ENCODE data around the gene NODAL. TPM values are rescaled to one million over a fixed set of nuclear protein-coding genes. Genes with fewer than 3 reads are reported as not detected.
A peak's percentile ranks its signal among the peaks of the same experiment; 100 is the strongest.

Gene NODAL
- total RNA-seq, 1 experiment from 2014 or later, result not detected

DNA sequence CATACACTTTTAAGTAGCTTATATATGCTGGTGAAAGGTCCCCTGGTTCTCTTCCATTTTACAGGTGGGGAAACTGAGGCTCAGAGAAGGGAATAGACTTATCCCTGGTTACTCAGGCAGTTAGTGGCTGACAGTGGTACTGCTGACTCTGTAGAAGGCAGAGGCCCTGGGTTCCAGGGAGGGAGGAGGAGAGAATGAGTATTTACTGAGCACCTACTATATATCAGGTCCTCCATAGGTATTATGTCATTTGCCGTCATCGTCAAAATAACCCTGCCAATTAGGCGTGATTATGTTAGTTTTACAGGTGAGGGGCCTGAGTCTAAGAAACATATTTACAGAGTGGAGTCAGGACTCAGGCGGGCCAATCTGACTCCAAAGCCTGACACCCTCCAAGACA lies 23.8 kb upstream of the NODAL start:
- DNase-seq (ENCODE audit: low read depth), result no peak

DNA sequence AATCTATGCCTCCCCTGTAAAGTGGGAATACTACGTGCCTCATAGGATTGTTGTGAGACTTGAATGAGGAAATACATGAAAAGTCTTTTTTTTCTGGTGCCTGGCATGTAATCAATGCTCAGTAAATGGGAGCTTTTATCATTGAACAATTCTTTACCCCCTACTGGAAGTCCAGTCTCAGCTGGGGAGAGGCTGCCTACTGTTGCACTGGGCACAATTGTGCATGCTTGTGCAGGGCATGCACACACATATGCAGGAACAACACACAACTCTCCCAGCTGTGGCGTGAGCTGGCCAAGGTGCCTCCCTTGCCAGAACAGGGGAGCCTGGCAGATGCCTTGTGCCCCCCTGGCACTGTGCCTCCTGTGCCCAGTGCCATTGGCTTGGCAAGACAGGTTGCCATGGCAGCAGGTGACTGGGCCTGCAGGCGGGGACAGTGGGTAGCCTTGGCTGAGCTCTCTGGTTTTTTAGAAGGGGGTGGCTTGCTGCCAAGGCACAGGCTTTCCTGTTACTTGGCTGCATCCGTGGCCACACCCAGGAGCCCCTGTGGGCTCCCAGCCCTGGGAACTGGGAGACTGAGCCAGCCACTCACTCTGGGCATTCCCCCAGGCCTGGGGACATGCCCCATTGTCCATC lies 21.0 kb upstream of the NODAL start:
- peak; percentile 37 for DNase-seq (ENCODE audit: low read depth)

DNA sequence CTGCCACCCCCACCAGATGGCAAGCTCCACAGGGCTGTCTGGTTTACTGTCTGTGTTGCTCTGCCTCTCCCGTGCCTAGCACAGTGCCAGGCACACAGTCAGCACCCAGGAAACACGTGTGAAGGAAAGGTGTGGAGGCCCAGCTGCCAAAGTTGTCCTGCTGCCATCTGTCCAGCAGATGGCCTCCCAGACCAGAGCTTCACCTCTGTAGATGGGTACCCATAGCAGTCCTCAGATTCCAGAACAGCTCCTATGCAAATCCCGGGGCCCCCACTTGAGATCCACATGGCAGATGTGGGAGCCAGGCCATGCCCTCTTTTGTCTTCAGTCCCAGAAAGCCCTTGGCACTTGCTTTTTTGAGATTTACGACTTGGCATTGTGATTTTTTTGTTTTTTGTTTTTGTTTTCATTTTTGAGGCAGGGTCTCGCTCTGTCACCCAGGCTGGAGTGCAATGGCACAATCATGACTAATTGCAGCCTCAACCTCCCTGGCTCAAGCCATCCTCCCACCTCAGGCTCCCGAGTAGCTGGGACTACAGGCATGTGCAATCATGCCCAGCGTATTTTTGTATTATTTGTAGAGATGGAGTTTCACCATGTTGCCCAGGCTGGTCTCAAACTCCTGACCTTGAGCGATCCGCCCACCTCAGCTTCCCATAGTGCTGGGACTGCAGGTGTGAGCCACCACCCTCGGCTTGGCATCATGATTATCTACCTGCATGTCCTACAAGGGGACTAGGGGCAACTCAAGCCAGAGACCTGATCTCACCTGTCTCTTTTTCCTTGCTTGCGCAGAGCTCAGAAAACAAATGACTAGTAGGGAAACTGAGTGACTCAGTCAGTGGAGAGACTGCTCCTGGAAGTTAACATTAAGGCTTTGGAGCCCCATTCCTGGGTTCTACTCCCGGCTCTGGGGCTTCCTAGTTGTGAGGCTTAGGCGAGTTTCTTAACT lies 20.2 kb upstream of the NODAL start:
- peak; percentile 38 for DNase-seq (ENCODE audit: low read depth)

DNA sequence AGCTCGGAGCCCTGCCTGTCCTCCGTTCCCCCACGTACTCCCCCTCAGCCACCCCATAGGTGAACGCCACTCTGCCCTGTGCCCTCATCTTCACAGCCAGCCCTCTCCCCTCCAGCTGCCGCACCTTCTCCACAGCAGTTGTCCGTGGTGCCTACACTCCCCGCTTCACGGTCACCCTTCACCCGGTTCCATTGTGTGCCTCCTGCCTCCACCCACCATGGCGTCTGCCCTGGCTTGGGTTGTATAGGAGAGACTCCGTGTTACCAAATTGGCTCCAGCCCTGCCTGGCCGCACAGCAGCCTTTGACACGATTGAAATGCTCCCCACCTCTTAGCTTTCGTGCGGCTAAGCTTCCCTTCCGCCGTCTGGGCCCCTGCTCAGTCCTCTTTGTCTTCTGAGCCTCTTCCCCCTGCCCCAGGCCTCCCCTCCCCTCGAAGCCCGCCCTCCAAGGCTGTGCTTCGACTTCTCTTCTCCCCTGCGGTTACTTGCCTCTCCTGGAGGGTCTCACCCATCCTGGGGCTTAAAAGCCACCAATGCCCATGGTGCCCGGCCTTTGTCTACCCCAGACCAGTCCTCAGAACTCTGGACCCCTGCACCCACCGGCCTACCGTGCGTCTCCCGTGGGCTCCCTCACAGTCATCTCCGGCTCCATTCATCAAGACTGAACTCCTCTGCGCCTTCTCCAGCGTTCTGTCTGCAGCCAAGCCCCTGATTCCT lies 18.5 kb upstream of the NODAL start:
- DNase-seq (ENCODE audit: low read depth), result no peak

DNA sequence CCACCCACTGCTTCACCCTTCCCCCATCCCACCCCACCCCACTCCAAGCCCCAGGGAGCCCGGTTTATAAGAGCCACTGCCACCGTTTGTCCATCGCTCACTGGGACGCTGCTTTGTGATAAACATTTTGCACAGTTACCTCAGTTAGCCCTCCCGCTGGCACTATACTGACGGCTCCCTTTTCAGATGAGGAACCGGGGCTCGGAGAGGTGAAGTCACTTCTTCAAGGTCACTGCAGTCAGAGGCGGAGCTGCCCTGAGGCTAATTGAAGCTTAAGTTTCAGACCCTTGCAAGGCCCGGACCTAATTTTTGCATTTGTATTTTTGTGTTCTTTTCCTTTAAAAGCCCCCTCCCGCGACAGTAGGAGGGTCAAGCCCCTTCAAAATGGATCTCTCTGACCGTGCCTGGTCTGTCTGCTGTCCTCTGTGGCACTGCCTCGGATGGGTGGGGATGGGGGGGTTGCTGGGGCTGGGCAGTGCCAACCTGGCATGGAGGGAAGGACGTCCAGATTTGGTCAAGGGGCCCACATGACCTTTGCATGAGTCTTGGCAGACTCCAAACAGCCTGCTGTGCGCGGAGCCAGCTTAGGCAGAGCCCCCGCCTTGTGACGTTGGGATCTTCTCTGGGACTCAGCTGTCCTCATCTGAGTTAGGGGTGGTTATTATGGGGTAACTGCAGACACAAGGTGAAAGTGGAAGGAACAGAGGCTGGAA lies 17.7 kb upstream of the NODAL start:
- DNase-seq (ENCODE audit: low read depth), result no peak

DNA sequence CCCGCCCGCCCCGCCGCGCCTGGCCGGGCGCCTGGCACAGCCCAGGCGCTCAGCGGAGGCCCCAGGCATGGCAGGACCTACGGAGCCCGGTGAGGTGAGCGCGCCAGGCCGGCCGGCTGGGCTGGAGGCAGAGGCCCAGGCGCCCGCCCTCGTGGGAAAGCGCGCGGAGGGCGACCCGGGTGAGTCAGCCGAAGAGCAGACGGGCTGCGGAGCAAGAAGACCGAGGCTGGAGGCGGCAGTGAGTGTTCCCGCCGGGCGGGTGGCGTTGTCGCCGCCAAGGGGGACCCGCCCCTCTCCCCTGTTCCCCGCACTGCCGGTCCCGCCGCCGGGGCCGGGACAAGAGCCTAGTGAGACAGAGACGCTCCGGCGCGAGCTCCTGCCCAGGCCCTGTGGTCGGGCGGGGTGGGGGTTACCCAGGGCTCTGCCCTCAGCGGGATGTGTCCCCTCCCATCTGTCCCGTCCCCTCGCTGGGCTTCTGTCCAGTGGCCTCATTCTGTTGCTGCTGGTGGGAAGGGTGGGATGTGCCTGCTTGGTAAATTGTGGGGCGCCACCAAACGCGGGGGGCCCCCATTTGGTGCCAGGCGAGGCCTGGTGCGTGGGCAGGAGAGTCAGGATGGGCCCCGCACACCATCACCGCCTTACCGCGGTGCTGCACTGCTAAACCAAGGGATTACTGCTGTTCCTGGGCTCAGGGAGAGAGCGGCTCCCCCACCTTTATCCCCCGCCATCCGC lies 17.0 kb upstream of the NODAL start:
- DNase-seq (ENCODE audit: low read depth), result peak; percentile 49

DNA sequence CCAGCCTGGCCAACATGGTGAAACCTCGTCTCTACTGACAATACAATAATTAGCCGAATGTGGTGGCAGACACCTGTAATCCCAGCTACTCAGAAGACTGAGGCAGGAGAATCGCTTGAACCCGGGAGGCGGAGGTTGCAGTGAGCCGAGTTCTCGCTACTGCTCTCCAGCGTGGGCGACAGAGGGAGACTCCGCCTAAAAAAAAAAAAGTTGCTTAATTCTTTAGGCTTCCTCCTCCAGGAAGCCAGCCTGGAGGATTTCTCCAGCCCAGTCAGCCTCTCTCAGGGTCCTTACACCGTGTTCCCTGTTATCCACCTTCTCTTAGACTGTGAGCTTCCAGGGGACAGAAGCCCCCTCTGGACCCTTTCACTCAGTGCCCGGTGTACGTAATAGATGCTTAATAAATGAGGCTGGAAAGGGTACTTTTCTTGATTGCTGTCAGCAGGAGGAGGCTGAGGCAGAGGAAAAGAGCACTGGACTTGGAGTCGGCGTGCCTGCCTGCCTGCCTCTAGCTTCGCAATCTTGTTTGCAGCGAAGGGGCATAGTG lies 16.4 kb upstream of the NODAL start:
- DNase-seq (ENCODE audit: low read depth), result no peak

DNA sequence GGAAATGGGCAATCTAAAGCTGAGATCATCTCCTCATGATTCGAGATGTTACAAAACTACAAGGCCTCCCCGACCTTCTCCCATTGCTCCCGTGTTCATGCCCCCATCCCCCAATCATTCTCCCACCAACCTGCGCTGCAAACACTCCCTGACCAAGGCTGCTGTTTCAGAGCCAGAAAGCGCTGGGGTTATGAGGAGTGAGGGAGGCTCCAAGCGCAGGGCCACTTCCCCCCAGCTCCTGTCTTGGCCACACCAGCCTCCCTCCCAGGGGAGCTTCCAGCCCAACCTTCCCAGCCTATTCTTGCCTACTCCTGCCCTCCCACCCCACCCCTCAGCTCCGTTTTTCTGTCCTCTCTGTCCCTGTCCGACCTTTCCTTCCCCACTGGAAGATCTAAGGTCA lies 14.7 kb upstream of the NODAL start:
- no peak for DNase-seq (ENCODE audit: low read depth)

DNA sequence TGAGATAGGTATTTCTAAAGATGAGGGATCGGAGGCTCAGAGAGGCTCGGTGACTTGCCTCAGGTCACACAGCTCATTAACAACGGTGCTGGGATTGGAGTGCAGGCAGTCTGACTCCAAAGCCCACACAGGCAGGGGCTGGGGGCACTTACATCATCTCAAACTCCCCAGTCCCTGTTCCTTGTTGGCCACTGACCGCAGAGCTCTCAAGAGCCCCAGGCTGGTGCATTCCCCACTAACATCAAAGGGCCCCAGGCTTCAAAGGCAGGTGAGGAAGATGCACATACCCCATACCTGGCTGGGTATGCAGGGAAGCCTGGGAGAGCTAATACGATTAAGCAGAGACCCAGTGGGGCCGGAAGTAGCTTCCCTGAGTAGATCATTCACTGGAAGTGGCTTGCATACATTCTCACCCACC lies 13.7 kb upstream of the NODAL start:
- DNase-seq (ENCODE audit: low read depth), result no peak

DNA sequence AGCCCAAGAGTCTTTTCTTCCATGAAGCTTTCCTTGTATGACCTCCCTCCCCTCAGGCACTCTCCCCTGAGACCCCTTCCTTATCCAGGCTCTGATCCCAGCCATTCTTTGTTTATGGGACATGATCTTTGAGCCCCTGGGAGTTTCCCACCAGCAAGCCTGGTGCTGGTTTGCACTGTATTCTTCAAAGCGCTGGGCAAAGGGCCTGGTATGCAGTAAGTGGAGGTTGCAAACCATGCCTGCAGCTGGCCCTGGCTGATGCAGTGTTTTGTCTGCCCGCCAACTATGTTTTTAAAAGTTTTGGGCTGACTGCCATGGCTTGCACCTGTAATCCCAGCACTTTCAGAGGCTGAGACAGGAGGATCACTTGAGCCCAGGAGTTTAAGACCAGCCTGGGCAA lies 6.8 kb upstream of the NODAL start:
- no peak for DNase-seq (ENCODE audit: low read depth)

DNA sequence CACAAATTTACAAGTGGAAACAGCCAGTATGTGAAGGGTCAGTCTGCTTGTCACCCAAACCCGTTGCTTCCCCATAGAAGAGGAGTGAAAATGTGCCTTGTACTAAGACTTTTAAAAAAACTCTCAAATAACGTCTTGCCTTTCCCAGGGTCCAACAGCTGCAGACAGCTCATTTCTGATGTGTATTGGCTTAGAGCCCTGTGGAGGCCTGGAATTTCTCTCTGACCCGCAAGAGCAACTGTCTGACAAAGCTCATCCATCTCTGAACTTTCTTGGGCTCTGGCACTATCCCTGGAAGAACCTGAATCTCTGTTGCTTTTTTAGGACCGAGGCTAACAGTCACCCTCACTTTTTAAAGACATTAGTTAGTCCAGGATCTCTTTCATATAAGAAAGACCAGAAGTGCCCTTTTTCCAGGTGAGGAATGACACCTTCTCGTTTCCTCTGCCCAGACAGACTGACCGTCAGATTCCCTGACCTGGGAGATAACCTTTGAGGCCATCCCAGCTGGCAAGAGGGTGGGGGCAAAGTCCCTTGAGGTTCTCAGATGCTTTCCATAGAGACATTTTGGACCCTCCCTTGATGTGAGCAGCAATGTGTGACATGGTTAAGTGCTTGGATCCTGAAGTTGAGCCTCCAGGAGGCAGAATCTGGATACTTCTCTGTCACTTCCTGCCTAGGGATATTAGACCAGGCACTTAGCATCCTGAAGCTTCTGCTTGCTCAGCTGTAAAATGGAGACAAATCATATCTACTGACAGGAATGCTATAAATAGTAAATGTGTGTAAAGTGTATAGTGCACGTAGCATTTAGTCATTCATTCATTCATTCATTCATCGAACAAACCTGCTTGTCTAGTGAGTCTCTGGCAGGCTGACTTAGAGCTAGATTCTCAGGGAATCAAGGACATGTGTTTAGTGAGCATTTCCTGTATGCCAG lies 4.5 kb upstream of the NODAL start:
- peak; percentile 95 for DNase-seq (ENCODE audit: low read depth)

DNA sequence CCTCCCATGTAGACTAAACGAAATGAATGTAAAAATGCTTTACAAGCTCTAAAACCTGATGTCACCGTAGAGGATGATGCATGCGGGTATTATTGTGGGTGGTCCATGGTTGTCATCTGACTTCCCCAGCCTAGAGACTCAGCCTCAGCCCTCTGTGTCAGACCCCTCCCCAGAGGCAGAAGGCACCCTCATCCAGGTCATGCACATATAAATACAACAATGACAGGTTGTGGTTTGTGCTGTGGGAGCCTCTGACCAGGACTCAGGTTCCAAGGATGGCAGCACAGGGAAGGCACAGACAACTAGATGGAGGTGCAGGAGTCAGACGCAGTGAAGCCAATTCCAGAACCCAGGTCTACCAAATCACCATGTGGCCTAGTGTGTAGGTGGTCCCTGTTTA lies 3.3 kb upstream of the NODAL start:
- no peak for DNase-seq (ENCODE audit: low read depth)

DNA sequence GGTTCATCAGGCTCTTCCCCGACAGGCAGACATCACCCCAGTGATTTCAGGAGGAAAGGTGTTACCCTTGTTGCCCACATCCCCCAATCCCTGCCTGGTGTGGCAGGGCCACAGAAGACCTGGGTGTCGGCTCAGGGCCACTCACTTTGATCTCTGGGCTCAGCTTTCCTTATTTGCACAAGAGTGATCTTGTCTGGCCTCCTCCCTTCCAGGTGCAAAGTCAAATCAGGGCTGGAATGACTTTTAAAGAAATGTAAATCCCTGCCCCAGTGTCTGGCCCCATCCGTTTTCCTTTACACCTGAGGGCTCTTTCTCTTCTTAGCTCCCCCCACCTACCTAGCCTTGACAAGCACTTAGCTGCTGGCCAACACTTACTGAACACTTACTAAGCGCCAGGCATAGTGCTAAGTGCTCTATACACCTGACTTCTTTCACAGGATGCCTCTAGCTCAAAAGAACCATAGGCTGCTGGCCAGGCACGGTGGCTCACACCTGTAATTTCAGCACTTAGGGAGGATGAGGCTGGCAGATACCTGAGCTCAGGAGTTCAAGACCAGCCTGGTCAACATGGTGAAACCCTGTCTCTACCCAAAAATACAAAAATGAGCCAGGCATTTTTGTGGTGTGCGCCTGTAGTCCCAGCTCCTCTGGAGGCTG lies 979 bp upstream of the NODAL start:
- no peak for DNase-seq (ENCODE audit: low read depth)

DNA sequence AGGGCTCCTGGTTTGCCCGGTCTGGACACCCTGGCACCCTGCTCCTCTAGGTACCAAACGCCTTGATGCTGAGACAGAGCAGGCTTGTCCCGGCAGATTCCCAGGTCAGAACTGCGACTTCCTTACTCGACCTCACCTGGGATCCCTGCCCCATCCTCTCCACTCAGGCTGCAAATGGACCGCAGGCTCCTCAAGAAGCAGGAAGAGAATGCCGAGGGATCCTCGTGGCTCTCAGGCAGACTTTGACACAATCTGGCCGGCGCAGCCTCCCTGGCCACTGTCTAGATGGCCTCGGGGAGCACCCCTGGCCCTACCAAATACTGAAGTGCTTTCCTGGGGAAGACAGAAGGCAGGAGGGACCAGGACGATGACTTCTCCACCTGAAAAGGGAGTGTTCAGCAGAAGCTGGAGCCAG lies 421 bp upstream of the NODAL start:
- DNase-seq (ENCODE audit: low read depth), result no peak

DNA sequence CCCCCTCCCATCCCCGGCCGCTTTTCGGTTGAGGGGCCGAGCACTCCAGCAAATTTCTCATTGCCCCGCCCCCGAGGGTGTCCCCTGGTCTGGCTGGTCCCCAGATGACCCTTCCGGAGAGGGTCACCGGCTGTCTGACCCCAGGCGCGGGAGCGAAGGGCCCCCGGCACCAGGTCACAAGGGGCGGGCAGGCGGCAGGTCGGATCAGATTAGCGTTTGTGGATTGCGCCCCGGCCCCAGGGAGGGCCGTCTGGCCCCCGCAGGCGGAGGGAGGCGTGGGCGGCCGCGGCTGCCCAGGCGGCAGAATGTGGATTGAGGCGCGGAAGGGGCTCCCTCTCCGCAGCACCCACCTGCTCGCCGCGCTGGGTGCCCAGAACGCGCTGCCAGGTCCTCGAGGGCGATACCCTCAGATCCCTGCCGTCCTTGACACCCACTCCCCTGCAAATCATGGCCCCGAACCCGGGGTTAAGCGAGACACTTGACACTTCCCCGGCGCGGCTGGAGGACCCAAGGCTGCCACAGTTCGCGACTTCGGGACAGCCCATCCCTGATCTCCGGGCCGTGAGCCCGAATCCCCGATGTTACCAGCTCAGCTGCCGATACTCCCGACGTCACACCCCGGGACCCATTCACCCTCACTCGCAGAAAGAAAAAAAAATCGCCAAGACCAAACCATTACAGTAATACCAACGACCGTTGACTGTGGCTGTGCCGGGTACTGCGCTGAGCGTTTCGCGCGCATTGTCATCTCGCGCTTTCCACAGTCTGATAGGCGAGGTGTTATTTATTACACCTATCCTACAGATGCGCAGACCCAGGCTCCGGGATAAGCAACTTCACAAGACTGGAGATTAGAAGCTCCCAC lies 953 bp downstream of the NODAL start:
- no peak for DNase-seq (ENCODE audit: low read depth)

DNA sequence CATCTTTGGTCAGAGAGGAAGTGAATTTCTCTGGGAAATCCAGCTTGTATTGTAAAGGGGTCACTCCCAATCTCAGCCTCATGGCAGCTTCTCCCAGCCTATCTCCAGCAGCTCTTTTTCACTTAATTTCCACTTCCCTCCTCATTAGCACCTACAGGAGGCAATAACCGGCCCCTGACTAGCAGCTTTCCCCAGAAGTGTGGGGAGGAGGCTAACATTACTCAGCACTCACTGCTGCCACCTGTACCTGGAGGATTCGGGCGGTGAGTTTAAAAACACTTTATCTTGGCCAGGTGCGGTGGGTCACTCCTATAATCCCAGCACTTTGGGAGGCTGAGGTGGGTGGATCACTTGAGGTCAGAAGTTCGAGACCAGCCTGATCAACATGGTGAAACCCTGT lies 3.8 kb downstream of the NODAL start:
- no peak for DNase-seq (ENCODE audit: low read depth)

DNA sequence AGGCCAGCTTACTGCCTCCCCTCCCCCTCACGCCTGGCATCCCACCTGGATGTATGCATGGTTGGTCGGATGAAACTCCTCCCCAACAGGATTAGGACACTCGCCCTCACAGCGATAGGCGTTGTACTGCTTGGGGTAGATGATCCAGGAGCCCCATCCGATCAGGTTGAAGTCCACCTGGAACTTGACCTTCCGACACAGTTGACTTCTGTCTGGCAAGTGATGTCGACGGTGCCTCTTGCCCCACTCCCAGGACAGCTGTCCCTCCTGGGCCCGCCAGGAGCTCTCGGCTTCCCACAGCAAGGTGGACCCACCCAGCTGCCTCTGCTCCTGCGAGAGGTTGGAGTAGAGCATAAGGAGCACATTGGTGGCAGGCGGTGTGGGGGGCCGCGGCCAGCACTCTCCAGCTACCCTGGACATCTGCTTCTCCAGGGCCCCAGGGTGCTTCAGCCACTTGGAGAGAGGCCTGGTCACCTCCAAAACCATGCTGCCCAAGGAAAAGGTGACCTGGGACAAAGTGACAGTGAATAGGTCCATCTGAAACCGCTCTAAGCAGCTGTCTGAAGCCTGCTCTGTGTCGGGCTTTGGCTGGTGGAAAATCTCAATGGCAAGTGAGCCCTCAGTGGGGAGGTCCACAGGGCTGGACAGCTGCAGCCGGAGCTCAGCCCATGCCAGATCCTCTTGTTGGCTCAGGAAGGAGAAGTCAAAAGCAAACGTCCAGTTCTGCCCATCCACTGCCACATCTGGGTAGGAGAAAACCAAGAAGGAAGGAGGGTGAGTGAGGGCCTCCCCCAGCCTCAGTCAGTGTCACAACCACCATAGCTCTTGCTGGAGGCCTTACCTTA lies 6.0 kb downstream of the NODAL start:
- no peak for DNase-seq (ENCODE audit: low read depth)
